GM20000 (cell line): ENCODE results near the gene RASGRP1.
"Not testable (repeated sequence)": the region's sequence is repeated elsewhere in the genome, so short reads cannot be mapped to it uniquely, and the experiment has no call there.

Experiments used
- DNase-seq: peaks from one replicate; pipeline ENCODE4 v3.0.0; 2012; ENCODE audit warnings: low spot score
- CTCF ChIP-seq: IDR thresholded peaks from 2 replicates; pipeline ENCODE4 v1.5.1; 2012; ENCODE audit warnings: mild to moderate bottlenecking, control low read depth; ENCODE audit errors: extremely low read depth, missing control alignments

RASGRP1 gene

GRCh38 chr15:38589502-38589901 lies 24.9 kb upstream of the RASGRP1 start:
- no peak for TF ChIP-seq CTCF
- no peak for DNase-seq

GRCh38 chr15:38588672-38589071 lies 24.1 kb upstream of the RASGRP1 start:
- TF ChIP-seq CTCF = no peak
- no peak for DNase-seq

GRCh38 chr15:38587214-38587613 lies 22.6 kb upstream of the RASGRP1 start:
- TF ChIP-seq CTCF = no peak

GRCh38 chr15:38586005-38586404 lies 21.4 kb upstream of the RASGRP1 start:
- not testable (repeated sequence) for DNase-seq

More at GRCh38 chr15:38587214-38587613, 22.6 kb upstream of the RASGRP1 start:
- no peak for DNase-seq

- no peak for DNase-seq
- no peak for TF ChIP-seq CTCF
Observed at GRCh38 chr15:38578626-38579025, 14.0 kb upstream of the RASGRP1 start.

- no peak for TF ChIP-seq CTCF
- DNase-seq = no peak
Observed at GRCh38 chr15:38577424-38577987, 12.9 kb upstream of the RASGRP1 start.

- no peak for TF ChIP-seq CTCF
- DNase-seq = no peak
Observed at GRCh38 chr15:38576837-38577236, 12.2 kb upstream of the RASGRP1 start.

- DNase-seq = no peak
- no peak for TF ChIP-seq CTCF
Observed at GRCh38 chr15:38576261-38576660, 11.6 kb upstream of the RASGRP1 start.
